HepG2 (cell line): Measurements from ENCODE around the gene WDR91.

Experiments used
- ATF7 ChIP-seq, 2 experiments: fragments of 450-650 bp in 1 of 2; sonication (generic) in 1 of 2; formaldehyde crosslinking in 1 of 2; IDR thresholded peaks; 2 replicates each; pipeline versions ENCODE4 v1.4.0 to v1.6.1; 2016 to 2020; ENCODE audit warnings: antibody characterized with exemption in 1 of 2, mild to moderate bottlenecking in 1 of 2, missing genetic modification reagents in 1 of 2
- BRF2 ChIP-seq: sonication (generic); formaldehyde crosslinking; IDR thresholded peaks from 2 replicates; pipeline ENCODE4 v1.8.1; 2022; ENCODE audit warnings: mild to moderate bottlenecking, missing genetic modification reagents
- CTCF ChIP-seq: sonication (generic); formaldehyde crosslinking; IDR thresholded peaks from 2 replicates; pipeline ENCODE4 v1.5.0; 2020; ENCODE audit warnings: mild to moderate bottlenecking, missing genetic modification reagents, moderate library complexity
- HOXA9 ChIP-seq: sonication (generic); formaldehyde crosslinking; IDR thresholded peaks from 2 replicates; pipeline ENCODE4 v1.8.1; 2022; ENCODE audit warnings: missing genetic modification reagents, mild to moderate bottlenecking, moderate library complexity, borderline replicate concordance
- JUND ChIP-seq: sonication (generic); formaldehyde crosslinking; IDR thresholded peaks from 2 replicates; pipeline ENCODE4 v1.8.0; 2022; ENCODE audit warnings: mild to moderate bottlenecking, missing genetic modification reagents
- POLR2AphosphoS5 ChIP-seq: IDR thresholded peaks from 2 replicates; pipeline ENCODE4 v1.6.1; 2012; ENCODE audit warnings: low read depth, low read length
- RXRA ChIP-seq: sonication (generic); formaldehyde crosslinking; IDR thresholded peaks from 2 replicates; pipeline ENCODE4 v1.5.1; 2020; ENCODE audit warnings: missing genetic modification reagents
- UBTF ChIP-seq: sonication (generic); formaldehyde crosslinking; IDR thresholded peaks from 2 replicates; pipeline ENCODE4 v1.4.0; 2020; ENCODE audit warnings: mild to moderate bottlenecking, missing genetic modification reagents
- ZNF503 ChIP-seq: sonication (generic); formaldehyde crosslinking; IDR thresholded peaks from 2 replicates; pipeline ENCODE4 v1.4.0; 2020; ENCODE audit warnings: missing genetic modification reagents
- ZNF552 ChIP-seq: sonication (generic); formaldehyde crosslinking; IDR thresholded peaks from 2 replicates; pipeline ENCODE4 v1.9.0; 2022; ENCODE audit warnings: missing genetic modification reagents, mild to moderate bottlenecking, borderline replicate concordance
- ZNF609 ChIP-seq: sonication (generic); formaldehyde crosslinking; IDR thresholded peaks from 2 replicates; pipeline ENCODE4 v1.4.0; 2020; ENCODE audit warnings: mild to moderate bottlenecking, missing genetic modification reagents, borderline replicate concordance
- ZNF670 ChIP-seq: sonication (generic); formaldehyde crosslinking; IDR thresholded peaks from 2 replicates; pipeline ENCODE4 v1.8.0; 2022; ENCODE audit warnings: mild to moderate bottlenecking, missing genetic modification reagents, borderline replicate concordance

GRCh38 chr7:135151132-135151531 is 60.2 kb downstream of the WDR91 start:
- TF ChIP-seq ZNF609 = no peak
- TF ChIP-seq ATF7 (IDR thresholded peaks at IDR 0.05) = no peak
- no peak for TF ChIP-seq ATF7 (CRISPR knock-in tag; IDR thresholded peaks at IDR 0.05)
- TF ChIP-seq ZNF552 = no peak
- no peak for TF ChIP-seq RXRA (CRISPR knock-in tag)
- no peak for TF ChIP-seq CTCF (CRISPR knock-in tag)
- no peak for TF ChIP-seq ZNF503 (CRISPR knock-in tag)
- no peak for TF ChIP-seq POLR2AphosphoS5
- TF ChIP-seq BRF2 (CRISPR knock-in tag) = no peak
- no peak for TF ChIP-seq UBTF (CRISPR knock-in tag)
- TF ChIP-seq JUND = no peak
- TF ChIP-seq ZNF670 (CRISPR knock-in tag) = no peak
- TF ChIP-seq HOXA9 (CRISPR knock-in tag) = no peak
